Stomach (tissue), 9 donors: ENCODE results near the gene MYH11. TPM values are rescaled to one million over a fixed set of nuclear protein-coding genes. Genes with fewer than 3 reads are reported as not detected.

Experiments used
- DNase-seq, 2 donors: peaks; one replicate each; pipeline versions ENCODE4 v3.0.0 to v3.0.0-alpha.2; 2013 to 2019
- H3K27ac ChIP-seq, 5 donors: fragments of 200-600 bp in 4 of 5; sonication (generic) in 4 of 5; one replicate each; pipeline ENCODE4 v1.5.1; 2013 to 2019; ENCODE audit warnings: mild to moderate bottlenecking in 1 of 5, moderate library complexity in 1 of 5
- H3K27me3 ChIP-seq, 3 donors: fragments of 200-600 bp; sonication (generic); one replicate each; pipeline ENCODE4 v1.5.1; 2017 to 2019; ENCODE audit warnings: mixed run types in 1 of 3
- H3K36me3 ChIP-seq, 4 donors: fragments of 200-600 bp; sonication (generic); 1 replicate in 3 of 4; 2 replicates in 1 of 4; pipeline ENCODE4 v1.5.1; 2016 to 2019
- H3K4me1 ChIP-seq, 4 donors: fragments of 200-600 bp; sonication (generic); one replicate each; pipeline ENCODE4 v1.5.1; 2016 to 2019
- H3K4me3 ChIP-seq, 4 donors: fragments of 200-600 bp; sonication (generic) in 3 of 4; one replicate each; pipeline ENCODE4 v1.5.1; 2016 to 2019; ENCODE audit warnings: mild to moderate bottlenecking in 1 of 4
- H3K9me3 ChIP-seq, 4 donors: fragments of 200-600 bp; sonication (generic); one replicate each; pipeline ENCODE4 v1.5.1; 2016 to 2019
- EP300 ChIP-seq: sonication (generic); formaldehyde crosslinking; IDR thresholded peaks from one replicate; pipeline ENCODE4 v1.6.1; 2017; ENCODE audit warnings: antibody characterized with exemption
- POLR2A ChIP-seq, 4 donors: fragments of 450-650 bp; IDR thresholded peaks; one replicate each; pipeline ENCODE4 v1.6.1; 2016; ENCODE audit warnings: antibody characterized with exemption in 4 of 4, control low read depth in 2 of 4, mild to moderate bottlenecking in 1 of 4, moderate library complexity in 1 of 4
- POLR2AphosphoS5 ChIP-seq, 3 donors: sonication (generic); formaldehyde crosslinking; IDR thresholded peaks; one replicate each; pipeline ENCODE4 v1.6.1; 2016; ENCODE audit warnings: antibody characterized with exemption in 3 of 3
- WGBS, 5 donors: extraction: QIAGEN DNeasy Blood & Tissue Kit in 3 of 5; methylation state at CpG; one replicate each; pipeline versions ENCODE4 v1.1.5 to v1.1.7; 2013 to 2018; 5-methylcytosine and 5-hydroxymethylcytosine counted together
- intact Hi-C: fragments of 100-400 bp; cut with DNase I; formaldehyde crosslinking; loops from one replicate; pipeline ENCODE4 v1.15.1; 2023; ENCODE audit warnings: low total_unique reads
- polyA plus RNA-seq, 3 donors: library from polyadenylated mRNA; stranded (reverse); fragments of 200-250 nt; gene quantifications; one replicate each; pipeline ENCODE4 v1.2.3, GENCODE V29; 2013
- total RNA-seq, 5 donors: library from RNA; depleted of rRNA; stranded (reverse); fragments of >200 nt; gene quantifications; one replicate each; pipeline versions ENCODE4 v1.1.0 to v1.2.3, GENCODE V29; 2014 to 2016
- TF ChIP-seq, protein P1 (sequence below), 7 experiments: fragments of 450-650 bp in 4 of 7; fragments of 200-600 bp in 3 of 7; sonication (generic) in 3 of 7; IDR thresholded peaks; one replicate each; pipeline ENCODE4 v1.5.1; 2016 to 2019; ENCODE audit warnings: antibody characterized with exemption in 7 of 7, control low read depth in 2 of 7, mild to moderate bottlenecking in 1 of 7
- donor health status: healthy with polysubstance abuse.
- donor health status: Bipolar disorder and iron deficiency.
- donor health status: healthy.

MYH11 gene
- total and polyA plus RNA-seq, 8 donors = 33.8 to 3,048 (median 865) TPM

DNA sequence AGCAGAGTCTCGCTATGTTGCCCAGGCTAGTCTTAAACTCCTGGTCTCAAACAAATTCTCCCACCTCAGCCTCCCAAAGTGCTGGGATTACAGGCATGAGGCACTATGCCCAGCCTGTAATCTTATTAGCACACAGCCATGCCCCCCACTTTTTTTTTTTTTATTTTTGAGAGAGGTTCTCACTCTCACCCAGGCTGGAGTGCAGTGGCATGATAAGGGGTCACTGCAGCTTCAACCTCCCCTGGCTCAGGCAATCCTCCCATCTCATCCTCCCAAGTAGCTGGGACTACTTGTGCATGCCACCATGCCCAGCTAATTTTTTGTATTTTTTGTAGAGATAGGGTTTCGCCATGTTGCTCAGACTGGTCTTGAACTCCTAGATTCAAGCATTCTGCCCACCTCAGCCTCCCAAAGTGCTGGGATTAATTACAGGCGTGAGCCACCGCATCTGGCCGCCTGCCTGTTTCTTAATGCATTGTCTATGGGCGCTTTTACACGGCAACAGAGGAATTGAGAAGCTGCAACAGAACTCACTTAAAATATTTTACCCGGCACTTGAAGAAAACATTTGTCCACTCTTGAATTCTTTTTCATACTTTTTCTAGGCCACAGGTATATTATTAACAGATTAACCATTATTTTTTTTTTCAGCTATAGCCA lies 40.4 kb upstream of the MYH11 start:
- 90 to 95% (median 90%) methylated on average over 8 of the region's 8 CpGs for WGBS, 5 donors
- H3K27ac ChIP-seq = no peak overlapping the region
- TF ChIP-seq POLR2AphosphoS5 (IDR thresholded peaks at IDR 0.05) = no peak
- TF ChIP-seq, protein P1, sequence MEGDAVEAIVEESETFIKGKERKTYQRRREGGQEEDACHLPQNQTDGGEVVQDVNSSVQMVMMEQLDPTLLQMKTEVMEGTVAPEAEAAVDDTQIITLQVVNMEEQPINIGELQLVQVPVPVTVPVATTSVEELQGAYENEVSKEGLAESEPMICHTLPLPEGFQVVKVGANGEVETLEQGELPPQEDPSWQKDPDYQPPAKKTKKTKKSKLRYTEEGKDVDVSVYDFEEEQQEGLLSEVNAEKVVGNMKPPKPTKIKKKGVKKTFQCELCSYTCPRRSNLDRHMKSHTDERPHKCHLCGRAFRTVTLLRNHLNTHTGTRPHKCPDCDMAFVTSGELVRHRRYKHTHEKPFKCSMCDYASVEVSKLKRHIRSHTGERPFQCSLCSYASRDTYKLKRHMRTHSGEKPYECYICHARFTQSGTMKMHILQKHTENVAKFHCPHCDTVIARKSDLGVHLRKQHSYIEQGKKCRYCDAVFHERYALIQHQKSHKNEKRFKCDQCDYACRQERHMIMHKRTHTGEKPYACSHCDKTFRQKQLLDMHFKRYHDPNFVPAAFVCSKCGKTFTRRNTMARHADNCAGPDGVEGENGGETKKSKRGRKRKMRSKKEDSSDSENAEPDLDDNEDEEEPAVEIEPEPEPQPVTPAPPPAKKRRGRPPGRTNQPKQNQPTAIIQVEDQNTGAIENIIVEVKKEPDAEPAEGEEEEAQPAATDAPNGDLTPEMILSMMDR (IDR thresholded peaks at IDR 0.05) = no peak
- TF ChIP-seq EP300 = no peak
- TF ChIP-seq POLR2A (IDR thresholded peaks at IDR 0.05) = no peak
- no peaks in the 10 kb centered on the region for H3K9me3 ChIP-seq
- DNase-seq = no peak
- no peaks in the 10 kb centered on the region for H3K27me3 ChIP-seq
- intact Hi-C loops = no loop called here
- peaks cover 0 to 9% (median 0%) of the 10 kb centered on the region in 4 donors for H3K4me1 ChIP-seq
- H3K4me3 ChIP-seq = no peak overlapping the region
- H3K36me3 ChIP-seq = no peaks in the 10 kb centered on the region

GRCh38 chr16:15894571-15895374 lies 37.9 kb upstream of the MYH11 start:
- DNase-seq = no peak
- no peaks in the 10 kb centered on the region for H3K36me3 ChIP-seq
- peaks cover 0 to 7% (median 0%) of the 10 kb centered on the region in 4 donors for H3K4me1 ChIP-seq
- intact Hi-C loops = no loop called here
- TF ChIP-seq, protein P1 (IDR thresholded peaks at IDR 0.05) = no peak
- no peak overlapping the region for H3K4me3 ChIP-seq
- H3K9me3 ChIP-seq = no peaks in the 10 kb centered on the region
- no peak overlapping the region for H3K27ac ChIP-seq
- H3K27me3 ChIP-seq = no peaks in the 10 kb centered on the region
- 82 to 97% (median 91%) methylated on average over 7 of the region's 7 CpGs for WGBS, 5 donors

- H3K4me1 ChIP-seq = peaks cover 16 to 23% (median 22%) of the 10 kb centered on the region in 4 donors
- no peaks in the 10 kb centered on the region for H3K27me3 ChIP-seq
- H3K9me3 ChIP-seq = no peaks in the 10 kb centered on the region
- 81 to 98% (median 96%) methylated on average over 3 of the region's 3 CpGs for WGBS, 5 donors
- H3K4me3 ChIP-seq = no peak overlapping the region
- H3K36me3 ChIP-seq = no peaks in the 10 kb centered on the region
- no peak for DNase-seq
- TF ChIP-seq, protein P1 (IDR thresholded peaks at IDR 0.05) = no peak
- TF ChIP-seq EP300 (no peak), POLR2AphosphoS5 (IDR thresholded peaks at IDR 0.05) (no peak), POLR2A (IDR thresholded peaks at IDR 0.05) (no peak)
- no peak overlapping the region for H3K27ac ChIP-seq
- intact Hi-C loops = no loop called here
These were observed 34.7 kb upstream of the MYH11 start for GRCh38 chr16:15891508-15891907.

DNA sequence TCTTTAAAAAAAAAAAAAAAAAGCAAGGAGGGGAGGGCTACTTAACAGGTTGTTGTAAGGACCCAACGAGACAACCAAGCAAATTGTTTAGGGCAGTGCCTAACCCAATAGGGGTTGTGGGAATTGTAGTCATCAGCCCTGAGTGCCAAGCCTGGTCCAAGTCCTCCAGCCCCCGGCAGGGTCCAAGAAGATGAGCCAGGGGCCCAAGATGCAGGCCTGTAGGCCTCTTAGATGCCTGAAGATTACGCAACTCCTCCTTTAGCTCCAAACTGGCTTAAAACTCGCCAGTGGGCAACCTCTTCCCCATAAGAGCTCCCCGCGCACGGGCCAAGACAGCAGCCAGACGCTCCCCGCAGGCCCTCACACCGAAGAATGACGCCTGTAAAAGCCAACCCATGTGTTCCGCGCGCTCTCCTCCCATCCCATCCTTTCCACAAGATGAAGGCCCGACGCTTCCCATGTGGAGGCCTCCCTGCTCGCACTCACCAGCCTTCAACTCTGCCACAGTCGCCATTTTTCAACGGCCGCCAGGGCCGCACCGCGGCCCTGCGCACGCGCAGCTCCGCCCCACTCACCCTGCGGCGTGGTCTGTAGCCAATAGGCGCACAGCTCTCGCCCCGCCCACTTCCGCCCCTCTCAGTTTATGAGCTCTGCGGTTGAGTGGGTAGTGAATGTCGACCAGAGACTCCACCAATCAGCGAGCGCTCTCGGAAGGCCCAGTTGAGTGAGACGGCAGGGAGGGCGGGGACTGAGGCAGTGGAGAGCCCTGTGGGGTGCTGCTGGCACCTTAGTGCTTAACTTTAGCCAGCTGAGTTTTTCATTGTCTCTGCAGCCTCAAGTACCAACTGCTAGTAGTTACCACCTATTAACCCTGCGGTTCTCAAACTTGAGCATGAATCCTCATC lies 31.5 kb upstream of the MYH11 start, which contains the start of gene CEP20:
TSS of gene CEP20 (minus strand) at position 532 of the 905 bp plus-strand sequence. CDS start at position 514, 18 bp downstream.
- DNase-seq = peak; percentile 100
- no peaks in the 10 kb centered on the region for H3K9me3 ChIP-seq
- peaks cover 23 to 51% (median 36%) of the 10 kb centered on the region in 4 donors for H3K4me1 ChIP-seq
- peaks cover 2 to 8% (median 6%) of the 10 kb centered on the region in 4 donors for H3K36me3 ChIP-seq
- intact Hi-C loops = loop anchor here (10.0 kb wide), 1 partner anchor 126 kb away; no protein-coding TSS in a partner anchor
- peak within 1 kb of the TSS; percentile 65 to 87 (median 76) for H3K4me3 ChIP-seq
- TF ChIP-seq POLR2A (IDR thresholded peaks at IDR 0.05) (peak in 1 of 4 donors; percentile 13), EP300 (no peak), POLR2AphosphoS5 (IDR thresholded peaks at IDR 0.05) (peak; percentile 48 to 74 (median 58))
- TF ChIP-seq, protein P1 (IDR thresholded peaks at IDR 0.05) = peak in 1 of 7 experiments; percentile 42
- H3K27me3 ChIP-seq = no peaks in the 10 kb centered on the region
- peak within 1 kb of the TSS; percentile 84 to 91 (median 86) for H3K27ac ChIP-seq
- 0 to 1% (median 0%) methylated on average over 31 to 41 of the region's 41 CpGs for WGBS, 5 donors
